ENCODE results near the gene PTPRN2.

DNA sequence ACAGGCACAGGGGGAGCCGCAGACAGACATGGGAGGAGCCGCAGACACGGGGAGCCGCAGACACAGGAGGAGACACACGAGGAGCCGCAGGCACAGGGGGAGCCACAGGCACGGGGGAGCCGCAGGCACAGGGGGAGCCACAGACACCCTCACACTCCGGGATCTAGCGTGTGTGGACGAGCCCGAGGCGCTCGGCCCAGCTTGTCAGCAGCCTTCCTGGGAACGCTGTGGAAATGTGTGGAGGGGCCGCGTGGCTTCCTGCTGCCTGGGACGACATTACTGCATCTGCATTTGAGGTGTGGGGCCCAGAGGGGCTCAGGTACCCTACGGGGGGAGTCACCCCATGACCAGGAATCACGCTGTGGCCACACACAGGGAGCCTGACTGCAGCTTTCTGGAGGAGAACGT is 313.2 kb downstream of the PTPRN2 start:
- TF ChIP-seq POLR2A (IDR thresholded peaks at IDR 0.05): no peak
- TF ChIP-seq, protein P1, sequence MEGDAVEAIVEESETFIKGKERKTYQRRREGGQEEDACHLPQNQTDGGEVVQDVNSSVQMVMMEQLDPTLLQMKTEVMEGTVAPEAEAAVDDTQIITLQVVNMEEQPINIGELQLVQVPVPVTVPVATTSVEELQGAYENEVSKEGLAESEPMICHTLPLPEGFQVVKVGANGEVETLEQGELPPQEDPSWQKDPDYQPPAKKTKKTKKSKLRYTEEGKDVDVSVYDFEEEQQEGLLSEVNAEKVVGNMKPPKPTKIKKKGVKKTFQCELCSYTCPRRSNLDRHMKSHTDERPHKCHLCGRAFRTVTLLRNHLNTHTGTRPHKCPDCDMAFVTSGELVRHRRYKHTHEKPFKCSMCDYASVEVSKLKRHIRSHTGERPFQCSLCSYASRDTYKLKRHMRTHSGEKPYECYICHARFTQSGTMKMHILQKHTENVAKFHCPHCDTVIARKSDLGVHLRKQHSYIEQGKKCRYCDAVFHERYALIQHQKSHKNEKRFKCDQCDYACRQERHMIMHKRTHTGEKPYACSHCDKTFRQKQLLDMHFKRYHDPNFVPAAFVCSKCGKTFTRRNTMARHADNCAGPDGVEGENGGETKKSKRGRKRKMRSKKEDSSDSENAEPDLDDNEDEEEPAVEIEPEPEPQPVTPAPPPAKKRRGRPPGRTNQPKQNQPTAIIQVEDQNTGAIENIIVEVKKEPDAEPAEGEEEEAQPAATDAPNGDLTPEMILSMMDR (IDR thresholded peaks at IDR 0.05): no peak
- no peak for TF ChIP-seq POLR2AphosphoS5 (IDR thresholded peaks at IDR 0.05)
- TF ChIP-seq EP300 (IDR thresholded peaks at IDR 0.05): no peak

All from sigmoid colon (tissue), 4 donors.